Peyer's patch (tissue), 4 donors: ENCODE data around the gene OLFM3. TPM values are rescaled to one million over a fixed set of nuclear protein-coding genes. Genes with fewer than 3 reads are reported as not detected.

Experiments
- DNase-seq, 3 donors: peaks; one replicate each; pipeline ENCODE4 v3.0.0-alpha.2; 2017 to 2019
- H3K27ac ChIP-seq, 4 donors: fragments of 200-600 bp; sonication (generic); one replicate each; pipeline ENCODE4 v1.5.1; 2016 to 2019
- H3K27me3 ChIP-seq, 2 donors: fragments of 200-600 bp; sonication (generic); one replicate each; pipeline ENCODE4 v1.5.1; 2019
- H3K36me3 ChIP-seq, 3 donors: fragments of 200-600 bp; sonication (generic); one replicate each; pipeline ENCODE4 v1.5.1; 2016 to 2019
- H3K4me1 ChIP-seq, 4 donors: fragments of 200-600 bp; sonication (generic); one replicate each; pipeline ENCODE4 v1.5.1; 2016 to 2019
- H3K4me3 ChIP-seq, 4 donors: fragments of 200-600 bp; sonication (generic); 1 replicate in 3 of 4; 2 replicates in 1 of 4; pipeline ENCODE4 v1.5.1; 2016 to 2019; ENCODE audit warnings: mild to moderate bottlenecking in 1 of 4
- H3K9me3 ChIP-seq, 4 donors: fragments of 200-600 bp; sonication (generic); one replicate each; pipeline ENCODE4 v1.5.1; 2016 to 2019; ENCODE audit warnings: mild to moderate bottlenecking in 1 of 4
- POLR2A ChIP-seq, 2 donors: fragments of 450-650 bp; IDR thresholded peaks; one replicate each; pipeline ENCODE4 v1.5.1; 2017; ENCODE audit warnings: antibody characterized with exemption in 2 of 2, mild to moderate bottlenecking in 2 of 2, moderate library complexity in 2 of 2
- total RNA-seq, 4 donors: library from RNA; depleted of rRNA; stranded (reverse); fragments of >200 nt; gene quantifications; one replicate each; pipeline ENCODE4 v1.1.0, GENCODE V29; 2016
- TF ChIP-seq, protein P1 (sequence below), 6 experiments: fragments of 450-650 bp in 4 of 6; fragments of 200-600 bp in 2 of 6; sonication (generic) in 1 of 6; IDR thresholded peaks; one replicate each; pipeline ENCODE4 v1.5.1; 2017 to 2019; ENCODE audit warnings: antibody characterized with exemption in 6 of 6, mild to moderate bottlenecking in 3 of 6, moderate library complexity in 1 of 6

OLFM3 gene
- total RNA-seq, 4 donors from 2014 or later: 0.47 TPM; not detected in 3

DNA sequence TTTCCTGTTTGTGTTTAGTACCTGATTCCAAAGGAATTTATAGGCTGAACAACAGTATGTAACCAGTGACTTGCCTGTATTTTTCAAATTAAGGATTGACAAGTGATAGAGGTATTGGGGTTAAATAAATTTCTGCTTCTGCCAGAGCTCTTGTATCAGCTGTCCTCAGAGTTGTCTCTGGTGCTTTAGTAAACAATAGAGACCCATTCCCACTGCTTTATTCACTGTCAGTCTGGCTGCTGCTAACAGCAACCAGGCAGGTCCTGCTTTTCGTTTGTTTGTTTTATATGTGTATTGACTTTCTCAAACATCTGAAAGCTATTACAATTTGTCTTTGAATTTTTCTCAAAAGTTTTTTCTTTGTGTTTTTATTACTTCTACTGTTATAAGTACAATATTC, 76.1 kb downstream of the OLFM3 start:
- H3K36me3 ChIP-seq: no peaks in the 10 kb centered on the region
- TF ChIP-seq, protein P1, sequence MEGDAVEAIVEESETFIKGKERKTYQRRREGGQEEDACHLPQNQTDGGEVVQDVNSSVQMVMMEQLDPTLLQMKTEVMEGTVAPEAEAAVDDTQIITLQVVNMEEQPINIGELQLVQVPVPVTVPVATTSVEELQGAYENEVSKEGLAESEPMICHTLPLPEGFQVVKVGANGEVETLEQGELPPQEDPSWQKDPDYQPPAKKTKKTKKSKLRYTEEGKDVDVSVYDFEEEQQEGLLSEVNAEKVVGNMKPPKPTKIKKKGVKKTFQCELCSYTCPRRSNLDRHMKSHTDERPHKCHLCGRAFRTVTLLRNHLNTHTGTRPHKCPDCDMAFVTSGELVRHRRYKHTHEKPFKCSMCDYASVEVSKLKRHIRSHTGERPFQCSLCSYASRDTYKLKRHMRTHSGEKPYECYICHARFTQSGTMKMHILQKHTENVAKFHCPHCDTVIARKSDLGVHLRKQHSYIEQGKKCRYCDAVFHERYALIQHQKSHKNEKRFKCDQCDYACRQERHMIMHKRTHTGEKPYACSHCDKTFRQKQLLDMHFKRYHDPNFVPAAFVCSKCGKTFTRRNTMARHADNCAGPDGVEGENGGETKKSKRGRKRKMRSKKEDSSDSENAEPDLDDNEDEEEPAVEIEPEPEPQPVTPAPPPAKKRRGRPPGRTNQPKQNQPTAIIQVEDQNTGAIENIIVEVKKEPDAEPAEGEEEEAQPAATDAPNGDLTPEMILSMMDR (IDR thresholded peaks at IDR 0.05): no peak
- TF ChIP-seq POLR2A (IDR thresholded peaks at IDR 0.05): no peak
- no peaks in the 10 kb centered on the region for H3K9me3 ChIP-seq
- no peak for DNase-seq
- no peaks in the 10 kb centered on the region for H3K27me3 ChIP-seq
- no peaks in the 10 kb centered on the region for H3K4me1 ChIP-seq
- no peak overlapping the region for H3K27ac ChIP-seq
- H3K4me3 ChIP-seq: no peak overlapping the region

DNA sequence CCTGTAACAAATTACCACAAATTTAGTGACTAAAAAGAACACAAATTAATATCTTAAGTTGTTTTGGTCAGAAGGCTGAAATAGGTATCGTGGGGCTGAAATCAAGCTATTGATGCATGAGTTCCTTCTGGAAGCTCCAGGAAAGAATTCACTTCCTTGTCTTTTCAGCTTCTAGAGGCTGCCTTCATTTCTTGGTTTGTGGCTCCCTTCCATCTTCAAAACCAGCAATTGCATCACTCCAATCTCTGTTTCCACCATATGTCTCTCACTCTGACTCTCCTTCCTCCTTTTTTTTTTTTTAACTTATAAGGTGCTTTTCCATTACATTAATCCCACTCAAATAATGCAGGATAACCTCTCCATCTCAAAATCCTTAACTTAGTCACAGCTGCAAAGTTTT, 78.4 kb downstream of the OLFM3 start:
- Histone ChIP-seq H3K27ac (no peak overlapping the region), H3K4me3 (no peak overlapping the region), H3K4me1 (no peaks in the 10 kb centered on the region), H3K36me3 (no peaks in the 10 kb centered on the region), H3K9me3 (no peaks in the 10 kb centered on the region), H3K27me3 (no peaks in the 10 kb centered on the region)
- no peak for TF ChIP-seq POLR2A (IDR thresholded peaks at IDR 0.05)
- TF ChIP-seq, protein P1 (IDR thresholded peaks at IDR 0.05): no peak
- DNase-seq: no peak

DNA sequence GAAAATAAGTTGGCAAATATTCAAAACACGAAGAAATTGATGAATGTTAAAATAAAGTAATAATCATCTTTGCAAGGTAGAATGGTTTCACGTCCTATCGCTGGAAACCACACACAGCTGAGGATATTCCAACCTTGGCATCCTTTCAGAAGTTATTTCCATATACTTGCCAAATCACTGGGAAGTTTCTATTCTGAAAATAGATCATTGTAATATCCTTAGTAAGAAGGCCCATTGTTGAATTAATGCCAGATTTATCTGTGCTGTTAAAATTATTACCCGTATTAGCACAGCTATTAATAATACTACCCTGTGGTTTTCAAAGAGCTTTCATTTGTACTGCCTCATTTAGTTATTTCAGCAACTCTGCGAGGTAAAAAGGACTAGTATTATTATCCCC, 81.1 kb downstream of the OLFM3 start:
- Histone ChIP-seq H3K9me3 (no peaks in the 10 kb centered on the region), H3K4me1 (no peaks in the 10 kb centered on the region), H3K27ac (no peak overlapping the region), H3K36me3 (no peaks in the 10 kb centered on the region), H3K27me3 (no peaks in the 10 kb centered on the region), H3K4me3 (no peak overlapping the region)
- TF ChIP-seq POLR2A (IDR thresholded peaks at IDR 0.05): no peak
- TF ChIP-seq, protein P1 (IDR thresholded peaks at IDR 0.05): no peak
- no peak for DNase-seq

DNA sequence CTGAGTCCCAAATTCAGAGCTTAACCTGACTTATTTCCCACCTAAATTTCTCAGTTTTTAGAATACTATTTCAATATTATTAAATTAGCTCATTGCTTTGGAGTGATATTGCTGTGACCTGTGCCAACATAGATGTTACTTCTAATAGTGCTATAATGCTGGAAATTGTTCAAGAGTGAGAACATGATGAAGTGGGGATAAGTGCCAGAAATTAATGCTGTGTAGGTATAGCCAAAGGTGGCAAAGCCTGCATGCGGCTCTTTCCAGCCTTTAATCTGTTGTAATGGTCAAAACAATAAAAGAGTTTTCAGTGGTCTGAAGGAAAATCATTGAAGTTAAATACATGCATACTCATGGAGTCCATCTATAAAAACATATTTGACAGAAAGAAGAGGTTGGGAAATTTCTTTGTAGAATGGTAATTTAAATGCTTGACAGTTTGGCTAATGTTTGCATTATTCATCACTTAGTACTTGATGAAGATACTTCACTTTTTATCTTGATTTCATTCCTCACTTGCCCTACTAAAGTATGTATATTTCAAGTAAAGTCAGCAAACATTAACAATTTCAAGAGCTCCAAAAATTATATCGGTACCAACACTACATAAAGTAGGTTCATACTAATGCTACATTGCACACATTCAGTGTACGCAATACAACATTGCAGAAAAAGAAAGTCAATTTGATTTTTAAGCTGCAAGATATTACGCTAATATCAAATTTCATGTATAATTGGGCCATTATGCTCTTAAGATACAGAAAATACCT, 82.1 kb downstream of the OLFM3 start:
- H3K27me3 ChIP-seq: no peaks in the 10 kb centered on the region
- no peak overlapping the region for H3K27ac ChIP-seq
- H3K4me3 ChIP-seq: no peak overlapping the region
- no peaks in the 10 kb centered on the region for H3K36me3 ChIP-seq
- no peak for DNase-seq
- no peaks in the 10 kb centered on the region for H3K9me3 ChIP-seq
- TF ChIP-seq, protein P1 (IDR thresholded peaks at IDR 0.05): no peak
- TF ChIP-seq POLR2A (IDR thresholded peaks at IDR 0.05): no peak
- H3K4me1 ChIP-seq: no peaks in the 10 kb centered on the region

DNA sequence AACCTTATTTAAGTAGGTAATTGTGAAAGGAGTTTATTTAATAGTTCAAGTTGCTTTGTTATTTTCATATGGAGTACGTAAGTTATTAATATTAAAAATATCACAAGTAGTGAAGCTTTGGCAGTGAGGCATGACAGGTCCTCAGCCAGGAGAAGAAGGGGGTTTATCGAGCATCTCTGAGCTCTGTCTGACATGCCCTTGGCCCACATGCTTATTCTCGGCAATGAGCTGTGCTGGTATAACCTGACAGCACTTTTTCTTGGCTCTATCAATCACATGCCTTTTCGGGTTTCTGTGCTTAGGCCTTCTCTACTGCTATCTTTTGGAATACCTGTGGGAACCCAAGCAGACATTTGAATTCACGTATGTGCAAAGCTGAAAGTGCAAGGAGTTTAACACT, 84.8 kb downstream of the OLFM3 start:
- Histone ChIP-seq H3K9me3 (no peaks in the 10 kb centered on the region), H3K27me3 (no peaks in the 10 kb centered on the region), H3K27ac (no peak overlapping the region), H3K36me3 (no peaks in the 10 kb centered on the region), H3K4me3 (no peak overlapping the region), H3K4me1 (no peaks in the 10 kb centered on the region)
- DNase-seq: no peak
- no peak for TF ChIP-seq POLR2A (IDR thresholded peaks at IDR 0.05)
- TF ChIP-seq, protein P1 (IDR thresholded peaks at IDR 0.05): no peak
